Gastroesophageal sphincter (tissue), 3 donors: ENCODE data around the gene LPCAT1.

Experiments used
- EP300 ChIP-seq: sonication (generic); formaldehyde crosslinking; IDR thresholded peaks from one replicate; pipeline ENCODE4 v1.6.1; 2017; ENCODE audit warnings: antibody characterized with exemption, mild to moderate bottlenecking
- POLR2A ChIP-seq, 2 donors: fragments of 450-650 bp; IDR thresholded peaks; one replicate each; pipeline ENCODE4 v1.6.1; 2017; ENCODE audit warnings: antibody characterized with exemption in 2 of 2, mild to moderate bottlenecking in 2 of 2, moderate library complexity in 1 of 2
- POLR2AphosphoS5 ChIP-seq: sonication (generic); formaldehyde crosslinking; IDR thresholded peaks from one replicate; pipeline ENCODE4 v1.6.1; 2017; ENCODE audit warnings: antibody characterized with exemption
- TF ChIP-seq, protein P1 (sequence below), 4 experiments: fragments of 200-600 bp in 2 of 4; fragments of 450-650 bp in 2 of 4; sonication (generic) in 1 of 4; IDR thresholded peaks; one replicate each; pipeline ENCODE4 v1.5.1; 2017 to 2019; ENCODE audit warnings: antibody characterized with exemption in 4 of 4, mild to moderate bottlenecking in 2 of 4, moderate library complexity in 2 of 4

- TF ChIP-seq POLR2A (IDR thresholded peaks at IDR 0.05) = no peak
- TF ChIP-seq, protein P1, sequence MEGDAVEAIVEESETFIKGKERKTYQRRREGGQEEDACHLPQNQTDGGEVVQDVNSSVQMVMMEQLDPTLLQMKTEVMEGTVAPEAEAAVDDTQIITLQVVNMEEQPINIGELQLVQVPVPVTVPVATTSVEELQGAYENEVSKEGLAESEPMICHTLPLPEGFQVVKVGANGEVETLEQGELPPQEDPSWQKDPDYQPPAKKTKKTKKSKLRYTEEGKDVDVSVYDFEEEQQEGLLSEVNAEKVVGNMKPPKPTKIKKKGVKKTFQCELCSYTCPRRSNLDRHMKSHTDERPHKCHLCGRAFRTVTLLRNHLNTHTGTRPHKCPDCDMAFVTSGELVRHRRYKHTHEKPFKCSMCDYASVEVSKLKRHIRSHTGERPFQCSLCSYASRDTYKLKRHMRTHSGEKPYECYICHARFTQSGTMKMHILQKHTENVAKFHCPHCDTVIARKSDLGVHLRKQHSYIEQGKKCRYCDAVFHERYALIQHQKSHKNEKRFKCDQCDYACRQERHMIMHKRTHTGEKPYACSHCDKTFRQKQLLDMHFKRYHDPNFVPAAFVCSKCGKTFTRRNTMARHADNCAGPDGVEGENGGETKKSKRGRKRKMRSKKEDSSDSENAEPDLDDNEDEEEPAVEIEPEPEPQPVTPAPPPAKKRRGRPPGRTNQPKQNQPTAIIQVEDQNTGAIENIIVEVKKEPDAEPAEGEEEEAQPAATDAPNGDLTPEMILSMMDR (IDR thresholded peaks at IDR 0.05) = no peak
- TF ChIP-seq POLR2AphosphoS5 = no peak
- no peak for TF ChIP-seq EP300
These were observed 88.4 kb downstream of the LPCAT1 start for GRCh38 chr5:1435369-1435768.
